Ishikawa (cell line): ENCODE results near the gene GPD1L.

Source experiments
- CEBPB ChIP-seq: IDR thresholded peaks from 2 replicates; pipeline ENCODE4 v1.6.1; 2012
- EP300 ChIP-seq: IDR thresholded peaks from 2 replicates; pipeline ENCODE4 v1.6.1; 2012; ENCODE audit warnings: borderline replicate concordance
- FOXM1 ChIP-seq: IDR thresholded peaks from 2 replicates; pipeline ENCODE4 v1.6.1; 2012; ENCODE audit warnings: low read depth, borderline replicate concordance
- NFIC ChIP-seq: IDR thresholded peaks from 2 replicates; pipeline ENCODE4 v1.6.1; 2012
- RAD21 ChIP-seq: IDR thresholded peaks from 2 replicates; pipeline ENCODE4 v1.6.1; 2012; ENCODE audit warnings: low read depth
- REST ChIP-seq: IDR thresholded peaks from 2 replicates; pipeline ENCODE4 v1.6.1; 2012; ENCODE audit warnings: low read depth, mild to moderate bottlenecking
- TAF1 ChIP-seq: IDR thresholded peaks from 2 replicates; pipeline ENCODE4 v1.6.1; 2012; ENCODE audit warnings: low read depth, mild to moderate bottlenecking
- TCF12 ChIP-seq: IDR thresholded peaks from 2 replicates; pipeline ENCODE4 v1.6.1; 2012; ENCODE audit warnings: low read depth
- TEAD4 ChIP-seq: IDR thresholded peaks from 2 replicates; pipeline ENCODE4 v1.6.1; 2012
- YY1 ChIP-seq: IDR thresholded peaks from 2 replicates; pipeline ENCODE4 v1.6.1; 2012; ENCODE audit warnings: low read depth
- ZBTB7A ChIP-seq: IDR thresholded peaks from 2 replicates; pipeline ENCODE4 v1.6.1; 2012; ENCODE audit warnings: low read depth
- TF ChIP-seq, protein P1 (sequence below): IDR thresholded peaks from 2 replicates; pipeline ENCODE4 v1.6.1; 2012

DNA sequence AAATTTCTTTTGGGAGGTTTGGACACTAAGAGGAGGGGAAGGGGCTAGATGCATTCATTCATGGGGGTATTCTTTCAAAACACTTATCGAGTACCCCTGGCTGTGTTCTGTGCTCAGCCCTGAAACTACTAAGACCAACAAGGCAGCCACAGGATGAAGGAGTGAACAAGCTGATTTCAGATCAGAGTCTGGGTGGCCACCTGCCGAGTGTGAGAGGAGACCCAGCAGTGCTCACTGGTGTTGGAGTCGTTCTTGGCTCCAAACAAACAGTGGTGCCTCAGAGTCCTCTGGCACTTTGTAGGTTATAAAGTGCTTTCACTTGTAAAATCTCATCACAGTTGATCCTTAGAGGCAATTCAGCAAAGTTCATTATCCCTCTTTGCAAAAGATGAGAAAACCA, 83.3 kb downstream of the GPD1L start:
- TF ChIP-seq TAF1 (no peak), NFIC (no peak), FOXM1 (no peak), YY1 (no peak), EP300 (no peak), CEBPB (no peak), TEAD4 (no peak), RAD21 (no peak), ZBTB7A (no peak), REST (no peak), TCF12 (no peak)
- TF ChIP-seq, protein P1, sequence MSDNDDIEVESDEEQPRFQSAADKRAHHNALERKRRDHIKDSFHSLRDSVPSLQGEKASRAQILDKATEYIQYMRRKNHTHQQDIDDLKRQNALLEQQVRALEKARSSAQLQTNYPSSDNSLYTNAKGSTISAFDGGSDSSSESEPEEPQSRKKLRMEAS: no peak
